NB4 (cell line): ENCODE data around the gene PLXDC1.

ENCODE experiments used
- CTCF ChIP-seq: IDR thresholded peaks from one replicate; pipeline ENCODE4 v1.5.1; 2012; ENCODE audit warnings: low read depth, low read length
- POLR2A ChIP-seq: IDR thresholded peaks from 2 replicates; pipeline ENCODE4 v1.6.1; 2011; ENCODE audit warnings: mild to moderate bottlenecking; ENCODE audit not compliant: insufficient read length; ENCODE audit errors: extremely low read depth

- no peak for TF ChIP-seq CTCF
- TF ChIP-seq POLR2A: no peak
These were observed 53.9 kb downstream of the PLXDC1 start for GRCh38 chr17:39097537-39097936.
